NCI-H1436 (cell line): ENCODE data around the gene KLF18.
"Not testable (repeated sequence)": the region's sequence is repeated elsewhere in the genome, so short reads cannot be mapped to it uniquely, and the experiment has no call there.

Source experiments
- DNase-seq: peaks from one replicate; lab custom pipeline; 2025; lab: John Stamatoyannopoulos, UW

The KLF18 gene

GRCh38 chr1:44119525-44119924 is 21.9 kb downstream of the KLF18 start:
- no peak for DNase-seq

- no peak for DNase-seq
Measured at GRCh38 chr1:44118682-44119081, 22.7 kb downstream of the KLF18 start, which contains the start of gene KLF17. Gene KLF17 (plus strand): TSS chr1:44118821. CDS start chr1:44118908, 87 bp downstream.

GRCh38 chr1:44117272-44117671 is 24.2 kb downstream of the KLF18 start:
- not testable (repeated sequence) for DNase-seq

- DNase-seq: no peak
Measured at GRCh38 chr1:44114098-44114497, 27.3 kb downstream of the KLF18 start.

- DNase-seq: no peak
Measured at GRCh38 chr1:44113095-44113609, 28.3 kb downstream of the KLF18 start.

- no peak for DNase-seq
Measured at GRCh38 chr1:44112486-44112885, 28.9 kb downstream of the KLF18 start.

- DNase-seq: no peak
Measured at GRCh38 chr1:44111861-44112260, 29.6 kb downstream of the KLF18 start.

- no peak for DNase-seq
Measured at GRCh38 chr1:44110916-44111315, 30.5 kb downstream of the KLF18 start.

GRCh38 chr1:44108971-44109370 is 32.5 kb downstream of the KLF18 start:
- DNase-seq: no peak

GRCh38 chr1:44108241-44108640 is 33.2 kb downstream of the KLF18 start:
- no peak for DNase-seq

- DNase-seq: no peak
Measured at GRCh38 chr1:44105810-44106209, 35.6 kb downstream of the KLF18 start.

GRCh38 chr1:44103270-44104131 is 37.9 kb downstream of the KLF18 start:
- no peak for DNase-seq

- DNase-seq: no peak
Measured at GRCh38 chr1:44101328-44101727, 40.1 kb downstream of the KLF18 start.

- DNase-seq: no peak
Measured at GRCh38 chr1:44100183-44100868, 41.1 kb downstream of the KLF18 start.

- DNase-seq: no peak
Measured at GRCh38 chr1:44094047-44094446, 47.4 kb downstream of the KLF18 start.

GRCh38 chr1:44090429-44091252 is 50.8 kb downstream of the KLF18 start:
- no peak for DNase-seq

GRCh38 chr1:44089371-44090048 is 51.9 kb downstream of the KLF18 start:
- DNase-seq: no peak
